GM23338 (cell line): ENCODE results near the gene LMO7.

Experiments
- CREB1 ChIP-seq: fragments of 250-450 bp; sonication (Bioruptor Pico); IDR thresholded peaks from 2 replicates; pipeline ENCODE4 v1.5.0; 2020; ENCODE audit warnings: low read depth, mild to moderate bottlenecking, moderate library complexity
- EZH2 ChIP-seq: fragments of 200-600 bp; sonication (generic); IDR thresholded peaks from one replicate; pipeline ENCODE4 v1.8.0; 2017; ENCODE audit warnings: antibody characterized with exemption, mild to moderate bottlenecking, low read depth; ENCODE audit not compliant: unreplicated experiment
- EZH2phosphoT487 ChIP-seq: fragments of 200-600 bp; sonication (generic); IDR thresholded peaks from one replicate; pipeline ENCODE4 v1.8.1; 2018; ENCODE audit warnings: antibody characterized with exemption; ENCODE audit not compliant: unreplicated experiment
- JUNB ChIP-seq: IDR thresholded peaks from one replicate; pipeline ENCODE4 v1.6.1; 2016; ENCODE audit warnings: antibody characterized with exemption; ENCODE audit not compliant: unreplicated experiment
- NANOG ChIP-seq: IDR thresholded peaks from 2 replicates; pipeline ENCODE4 v1.6.1; 2016; ENCODE audit warnings: antibody characterized with exemption, borderline replicate concordance
- POLR2AphosphoS5 ChIP-seq: IDR thresholded peaks from 2 replicates; pipeline ENCODE4 v1.6.1; 2016; ENCODE audit warnings: antibody characterized with exemption, low read depth
- ZNF114 ChIP-seq: fragments of 250-450 bp; sonication (Bioruptor Pico); IDR thresholded peaks from 2 replicates; pipeline ENCODE4 v1.5.0; 2020; ENCODE audit warnings: mild to moderate bottlenecking, moderate library complexity
- ZNF462 ChIP-seq: fragments of 250-450 bp; sonication (Bioruptor Pico); IDR thresholded peaks from 2 replicates; pipeline ENCODE4 v1.5.0; 2020; ENCODE audit warnings: mild to moderate bottlenecking, moderate library complexity
- TF ChIP-seq, protein P1 (sequence below), 2 experiments: fragments of 200-600 bp in 1 of 2; sonication (generic) in 1 of 2; conservative IDR thresholded peaks; 2 replicates each; pipeline versions ENCODE4 v1.5.1 to v1.6.1; 2016 to 2017; ENCODE audit warnings: antibody characterized with exemption in 2 of 2, low read depth in 2 of 2, mild to moderate bottlenecking in 2 of 2, moderate library complexity in 1 of 2
- TF ChIP-seq, protein P2 (sequence below): IDR thresholded peaks from one replicate; pipeline ENCODE4 v1.6.1; 2018; ENCODE audit warnings: antibody characterized with exemption; ENCODE audit not compliant: unreplicated experiment
- TF ChIP-seq, protein P3 (sequence below): IDR thresholded peaks from 2 replicates; pipeline ENCODE4 v1.6.1; 2016; ENCODE audit warnings: antibody characterized with exemption

DNA sequence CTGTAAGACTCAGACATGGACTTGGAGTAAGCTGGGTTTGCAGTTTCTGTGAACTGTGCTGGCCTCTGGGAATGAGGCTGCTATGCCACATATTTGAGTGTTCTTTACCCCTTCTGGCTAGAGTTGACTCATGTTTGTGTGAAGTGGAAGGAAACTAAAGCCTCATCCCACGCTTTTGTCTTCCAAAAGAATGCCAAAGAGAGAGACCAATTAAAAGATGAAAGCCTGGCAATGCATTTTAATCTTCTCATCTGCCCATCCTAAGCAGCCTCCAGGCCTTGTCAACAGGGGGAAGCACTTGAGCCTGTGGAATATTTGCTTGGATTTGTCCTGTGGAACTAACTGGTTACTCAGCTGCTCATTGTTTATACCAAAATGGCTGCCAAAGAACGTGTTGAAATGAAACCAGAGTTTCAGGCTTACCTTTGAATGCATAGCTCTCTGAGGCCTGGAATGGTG lies 49.1 kb downstream of the LMO7 start:
- TF ChIP-seq, protein P1, sequence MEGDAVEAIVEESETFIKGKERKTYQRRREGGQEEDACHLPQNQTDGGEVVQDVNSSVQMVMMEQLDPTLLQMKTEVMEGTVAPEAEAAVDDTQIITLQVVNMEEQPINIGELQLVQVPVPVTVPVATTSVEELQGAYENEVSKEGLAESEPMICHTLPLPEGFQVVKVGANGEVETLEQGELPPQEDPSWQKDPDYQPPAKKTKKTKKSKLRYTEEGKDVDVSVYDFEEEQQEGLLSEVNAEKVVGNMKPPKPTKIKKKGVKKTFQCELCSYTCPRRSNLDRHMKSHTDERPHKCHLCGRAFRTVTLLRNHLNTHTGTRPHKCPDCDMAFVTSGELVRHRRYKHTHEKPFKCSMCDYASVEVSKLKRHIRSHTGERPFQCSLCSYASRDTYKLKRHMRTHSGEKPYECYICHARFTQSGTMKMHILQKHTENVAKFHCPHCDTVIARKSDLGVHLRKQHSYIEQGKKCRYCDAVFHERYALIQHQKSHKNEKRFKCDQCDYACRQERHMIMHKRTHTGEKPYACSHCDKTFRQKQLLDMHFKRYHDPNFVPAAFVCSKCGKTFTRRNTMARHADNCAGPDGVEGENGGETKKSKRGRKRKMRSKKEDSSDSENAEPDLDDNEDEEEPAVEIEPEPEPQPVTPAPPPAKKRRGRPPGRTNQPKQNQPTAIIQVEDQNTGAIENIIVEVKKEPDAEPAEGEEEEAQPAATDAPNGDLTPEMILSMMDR (conservative IDR thresholded peaks at IDR 0.05; ENCODE audit: low read depth in 2 of 2): peak; percentile 40 to 45
- TF ChIP-seq POLR2AphosphoS5 (no peak), EZH2 (no peak), ZNF114 (CRISPR knock-in tag) (no peak), NANOG (peak; percentile 38; the same call in 1 of the 2 replicates), EZH2phosphoT487 (no peak), ZNF462 (CRISPR knock-in tag) (no peak), JUNB (no peak), CREB1 (CRISPR knock-in tag) (no peak)
- TF ChIP-seq, protein P2, sequence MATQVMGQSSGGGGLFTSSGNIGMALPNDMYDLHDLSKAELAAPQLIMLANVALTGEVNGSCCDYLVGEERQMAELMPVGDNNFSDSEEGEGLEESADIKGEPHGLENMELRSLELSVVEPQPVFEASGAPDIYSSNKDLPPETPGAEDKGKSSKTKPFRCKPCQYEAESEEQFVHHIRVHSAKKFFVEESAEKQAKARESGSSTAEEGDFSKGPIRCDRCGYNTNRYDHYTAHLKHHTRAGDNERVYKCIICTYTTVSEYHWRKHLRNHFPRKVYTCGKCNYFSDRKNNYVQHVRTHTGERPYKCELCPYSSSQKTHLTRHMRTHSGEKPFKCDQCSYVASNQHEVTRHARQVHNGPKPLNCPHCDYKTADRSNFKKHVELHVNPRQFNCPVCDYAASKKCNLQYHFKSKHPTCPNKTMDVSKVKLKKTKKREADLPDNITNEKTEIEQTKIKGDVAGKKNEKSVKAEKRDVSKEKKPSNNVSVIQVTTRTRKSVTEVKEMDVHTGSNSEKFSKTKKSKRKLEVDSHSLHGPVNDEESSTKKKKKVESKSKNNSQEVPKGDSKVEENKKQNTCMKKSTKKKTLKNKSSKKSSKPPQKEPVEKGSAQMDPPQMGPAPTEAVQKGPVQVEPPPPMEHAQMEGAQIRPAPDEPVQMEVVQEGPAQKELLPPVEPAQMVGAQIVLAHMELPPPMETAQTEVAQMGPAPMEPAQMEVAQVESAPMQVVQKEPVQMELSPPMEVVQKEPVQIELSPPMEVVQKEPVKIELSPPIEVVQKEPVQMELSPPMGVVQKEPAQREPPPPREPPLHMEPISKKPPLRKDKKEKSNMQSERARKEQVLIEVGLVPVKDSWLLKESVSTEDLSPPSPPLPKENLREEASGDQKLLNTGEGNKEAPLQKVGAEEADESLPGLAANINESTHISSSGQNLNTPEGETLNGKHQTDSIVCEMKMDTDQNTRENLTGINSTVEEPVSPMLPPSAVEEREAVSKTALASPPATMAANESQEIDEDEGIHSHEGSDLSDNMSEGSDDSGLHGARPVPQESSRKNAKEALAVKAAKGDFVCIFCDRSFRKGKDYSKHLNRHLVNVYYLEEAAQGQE: no peak
- TF ChIP-seq, protein P3, sequence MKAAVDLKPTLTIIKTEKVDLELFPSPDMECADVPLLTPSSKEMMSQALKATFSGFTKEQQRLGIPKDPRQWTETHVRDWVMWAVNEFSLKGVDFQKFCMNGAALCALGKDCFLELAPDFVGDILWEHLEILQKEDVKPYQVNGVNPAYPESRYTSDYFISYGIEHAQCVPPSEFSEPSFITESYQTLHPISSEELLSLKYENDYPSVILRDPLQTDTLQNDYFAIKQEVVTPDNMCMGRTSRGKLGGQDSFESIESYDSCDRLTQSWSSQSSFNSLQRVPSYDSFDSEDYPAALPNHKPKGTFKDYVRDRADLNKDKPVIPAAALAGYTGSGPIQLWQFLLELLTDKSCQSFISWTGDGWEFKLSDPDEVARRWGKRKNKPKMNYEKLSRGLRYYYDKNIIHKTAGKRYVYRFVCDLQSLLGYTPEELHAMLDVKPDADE: no peak
